G401.6 (cell line): ENCODE results near the gene SGIP1.
"Not testable (repeated sequence)": the region's sequence is repeated elsewhere in the genome, so short reads cannot be mapped to it uniquely, and the experiment has no call there.

Experiments used
- FAIRE-seq: peaks from 2 replicates; lab custom pipeline; 2012; peaks lifted over from hg19 to GRCh38; lab: Jason Lieb, UNC

Gene SGIP1

GRCh38 chr1:66770240-66770639 lies 236.3 kb downstream of the SGIP1 start:
- FAIRE-seq, result no peak

GRCh38 chr1:66770694-66771093 lies 236.7 kb downstream of the SGIP1 start:
- FAIRE-seq, result no peak

- FAIRE-seq, result no peak
These were observed 239.3 kb downstream of the SGIP1 start for GRCh38 chr1:66773227-66773626.

- FAIRE-seq, result no peak
These were observed 240.5 kb downstream of the SGIP1 start for GRCh38 chr1:66774438-66774837.

GRCh38 chr1:66775646-66776045 lies 241.7 kb downstream of the SGIP1 start:
- FAIRE-seq, result no peak

GRCh38 chr1:66777831-66778230 lies 243.9 kb downstream of the SGIP1 start:
- FAIRE-seq, result no peak

GRCh38 chr1:66778266-66778665 lies 244.3 kb downstream of the SGIP1 start:
- no peak for FAIRE-seq

- no peak for FAIRE-seq
These were observed 245.0 kb downstream of the SGIP1 start for GRCh38 chr1:66778969-66779368.

- no peak for FAIRE-seq
These were observed 245.6 kb downstream of the SGIP1 start for GRCh38 chr1:66779475-66780078.

- FAIRE-seq, result not testable (repeated sequence)
These were observed 251.8 kb downstream of the SGIP1 start for GRCh38 chr1:66785800-66786199.

- FAIRE-seq, result no peak
These were observed 253.7 kb downstream of the SGIP1 start for GRCh38 chr1:66787641-66788040.

- no peak for FAIRE-seq
These were observed 254.4 kb downstream of the SGIP1 start for GRCh38 chr1:66788231-66788939.

- no peak for FAIRE-seq
These were observed 258.0 kb downstream of the SGIP1 start for GRCh38 chr1:66791621-66792610.

GRCh38 chr1:66795839-66796238 lies 261.9 kb downstream of the SGIP1 start:
- FAIRE-seq, result not testable (repeated sequence)
